ENCODE measurements around the gene ASF1A. TPM values are rescaled to one million over a fixed set of nuclear protein-coding genes. Genes with fewer than 3 reads are reported as not detected.

Gene ASF1A
- total and polyA plus RNA-seq, 2 of the 13 experiments (the other 11 are each of a cell fraction or from before 2014, with no cell fraction given), result 14.5 to 49.9 TPM

DNA sequence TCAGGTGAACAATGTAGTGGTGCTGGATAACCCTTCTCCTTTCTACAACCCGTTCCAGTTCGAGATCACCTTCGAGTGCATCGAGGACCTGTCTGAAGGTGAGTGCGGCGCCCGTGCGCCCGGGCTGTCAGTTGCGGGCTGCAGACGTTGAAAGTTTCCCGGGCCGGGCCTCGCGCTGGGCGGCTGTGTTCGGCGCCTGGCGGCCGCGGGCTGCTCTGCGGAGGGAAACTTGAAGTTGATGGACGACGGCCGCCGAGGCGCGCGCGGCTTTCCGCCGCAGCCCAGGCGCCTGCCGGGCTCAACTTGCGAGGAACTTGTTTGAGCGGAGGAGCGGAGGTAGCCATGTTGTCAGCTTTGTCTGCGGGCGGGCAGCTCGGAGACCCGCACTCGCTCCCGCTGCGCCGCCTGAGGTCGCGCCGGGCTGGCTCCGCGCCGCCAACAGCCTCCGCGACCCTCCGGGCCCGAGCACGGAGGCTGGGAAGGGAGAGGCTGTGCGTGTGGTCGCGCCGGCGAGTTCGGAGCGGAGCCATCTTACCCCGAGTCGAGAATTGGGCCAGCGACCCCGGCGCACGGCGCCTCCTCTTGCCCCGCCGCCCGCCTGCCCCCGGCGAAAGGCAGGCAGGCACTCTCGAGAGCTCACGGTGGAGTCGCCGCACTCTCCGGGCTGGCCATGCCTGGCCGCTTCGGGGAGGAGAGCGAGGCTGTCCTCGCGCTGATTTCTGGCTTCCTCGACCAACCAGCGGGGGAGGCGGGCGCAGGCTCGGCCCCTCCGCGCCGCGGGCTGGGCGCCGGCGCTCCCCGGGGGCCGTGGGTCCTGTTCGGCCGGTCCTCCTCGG lies 691 bp downstream of the ASF1A start (continued):
- TF ChIP-seq NFKB2 (CRISPR knock-in tag; IDR thresholded peaks at IDR 0.05; ENCODE audit: borderline replicate concordance), result peak; percentile 72; the same call in 1 of the 2 replicates
- TF ChIP-seq YEATS2 (CRISPR knock-in tag; IDR thresholded peaks at IDR 0.05; ENCODE audit: borderline replicate concordance), result no peak
- TF ChIP-seq, protein P1, sequence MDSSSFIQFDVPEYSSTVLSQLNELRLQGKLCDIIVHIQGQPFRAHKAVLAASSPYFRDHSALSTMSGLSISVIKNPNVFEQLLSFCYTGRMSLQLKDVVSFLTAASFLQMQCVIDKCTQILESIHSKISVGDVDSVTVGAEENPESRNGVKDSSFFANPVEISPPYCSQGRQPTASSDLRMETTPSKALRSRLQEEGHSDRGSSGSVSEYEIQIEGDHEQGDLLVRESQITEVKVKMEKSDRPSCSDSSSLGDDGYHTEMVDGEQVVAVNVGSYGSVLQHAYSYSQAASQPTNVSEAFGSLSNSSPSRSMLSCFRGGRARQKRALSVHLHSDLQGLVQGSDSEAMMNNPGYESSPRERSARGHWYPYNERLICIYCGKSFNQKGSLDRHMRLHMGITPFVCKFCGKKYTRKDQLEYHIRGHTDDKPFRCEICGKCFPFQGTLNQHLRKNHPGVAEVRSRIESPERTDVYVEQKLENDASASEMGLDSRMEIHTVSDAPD (CRISPR knock-in tag; IDR thresholded peaks at IDR 0.05), result peak; percentile 21; the same call in 1 of the 2 replicates
- TF ChIP-seq ZMAT3 (CRISPR knock-in tag; conservative IDR thresholded peaks at IDR 0.05), result 0 out of 2 replicates have a peak, but pooled peaks have one; percentile 17
- TF ChIP-seq ZNF879 (CRISPR knock-in tag; IDR thresholded peaks at IDR 0.05), result 0 out of 2 replicates have a peak, but pooled peaks have one; percentile 9
- TF ChIP-seq EHMT2 (IDR thresholded peaks at IDR 0.05; ENCODE audit: borderline replicate concordance, low read depth, low read length), result no peak
- no peak for TF ChIP-seq HMG20B (CRISPR knock-in tag; conservative IDR thresholded peaks at IDR 0.05)
- no peak for TF ChIP-seq HDAC2 (CRISPR knock-in tag; IDR thresholded peaks at IDR 0.05)
- TF ChIP-seq, protein P2, sequence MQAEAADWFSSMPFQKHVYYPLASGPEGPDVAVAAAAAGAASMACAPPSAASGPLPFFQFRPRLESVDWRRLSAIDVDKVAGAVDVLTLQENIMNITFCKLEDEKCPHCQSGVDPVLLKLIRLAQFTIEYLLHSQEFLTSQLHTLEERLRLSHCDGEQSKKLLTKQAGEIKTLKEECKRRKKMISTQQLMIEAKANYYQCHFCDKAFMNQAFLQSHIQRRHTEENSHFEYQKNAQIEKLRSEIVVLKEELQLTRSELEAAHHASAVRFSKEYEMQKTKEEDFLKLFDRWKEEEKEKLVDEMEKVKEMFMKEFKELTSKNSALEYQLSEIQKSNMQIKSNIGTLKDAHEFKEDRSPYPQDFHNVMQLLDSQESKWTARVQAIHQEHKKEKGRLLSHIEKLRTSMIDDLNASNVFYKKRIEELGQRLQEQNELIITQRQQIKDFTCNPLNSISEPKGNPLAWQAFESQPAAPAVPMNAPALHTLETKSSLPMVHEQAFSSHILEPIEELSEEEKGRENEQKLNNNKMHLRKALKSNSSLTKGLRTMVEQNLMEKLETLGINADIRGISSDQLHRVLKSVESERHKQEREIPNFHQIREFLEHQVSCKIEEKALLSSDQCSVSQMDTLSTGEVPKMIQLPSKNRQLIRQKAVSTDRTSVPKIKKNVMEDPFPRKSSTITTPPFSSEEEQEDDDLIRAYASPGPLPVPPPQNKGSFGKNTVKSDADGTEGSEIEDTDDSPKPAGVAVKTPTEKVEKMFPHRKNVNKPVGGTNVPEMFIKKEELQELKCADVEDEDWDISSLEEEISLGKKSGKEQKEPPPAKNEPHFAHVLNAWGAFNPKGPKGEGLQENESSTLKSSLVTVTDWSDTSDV (CRISPR knock-in tag; IDR thresholded peaks at IDR 0.05), result peak; percentile 81
- TF ChIP-seq ZFP41 (CRISPR knock-in tag; IDR thresholded peaks at IDR 0.05; ENCODE audit: borderline replicate concordance), result peak; percentile 32; the same call in 1 of the 2 replicates
- TF ChIP-seq, protein P3, sequence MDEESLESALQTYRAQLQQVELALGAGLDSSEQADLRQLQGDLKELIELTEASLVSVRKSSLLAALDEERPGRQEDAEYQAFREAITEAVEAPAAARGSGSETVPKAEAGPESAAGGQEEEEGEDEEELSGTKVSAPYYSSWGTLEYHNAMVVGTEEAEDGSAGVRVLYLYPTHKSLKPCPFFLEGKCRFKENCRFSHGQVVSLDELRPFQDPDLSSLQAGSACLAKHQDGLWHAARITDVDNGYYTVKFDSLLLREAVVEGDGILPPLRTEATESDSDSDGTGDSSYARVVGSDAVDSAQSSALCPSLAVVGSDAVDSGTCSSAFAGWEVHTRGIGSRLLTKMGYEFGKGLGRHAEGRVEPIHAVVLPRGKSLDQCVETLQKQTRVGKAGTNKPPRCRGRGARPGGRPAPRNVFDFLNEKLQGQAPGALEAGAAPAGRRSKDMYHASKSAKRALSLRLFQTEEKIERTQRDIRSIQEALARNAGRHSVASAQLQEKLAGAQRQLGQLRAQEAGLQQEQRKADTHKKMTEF (CRISPR knock-in tag; IDR thresholded peaks at IDR 0.05), result peak; percentile 76; the same call in 1 of the 2 replicates
- peak; percentile 69 for TF ChIP-seq HNRNPLL (IDR thresholded peaks at IDR 0.05; ENCODE audit: low read depth, low read length, poor library complexity, severe bottlenecking)
- TF ChIP-seq SATB2 (CRISPR knock-in tag; IDR thresholded peaks at IDR 0.05), result no peak
- no peak for TF ChIP-seq FOSL2 (CRISPR knock-in tag; IDR thresholded peaks at IDR 0.05)
- TF ChIP-seq ZC3H4 (CRISPR knock-in tag; IDR thresholded peaks at IDR 0.05; ENCODE audit: borderline replicate concordance), result no peak
- TF ChIP-seq ELF3 (CRISPR knock-in tag; IDR thresholded peaks at IDR 0.05), result no peak
- TF ChIP-seq ZNF678 (CRISPR knock-in tag; IDR thresholded peaks at IDR 0.05), result 0 out of 2 replicates have a peak, but pooled peaks have one; percentile 6
- no peak for TF ChIP-seq HNF4A (CRISPR knock-in tag; IDR thresholded peaks at IDR 0.05)
